HepG2 (cell line): ENCODE data around the gene SPG7. TPM values are rescaled to one million over a fixed set of nuclear protein-coding genes. Genes with fewer than 3 reads are reported as not detected.

Experiments
- ATF7-NPFF ChIP-seq: sonication (generic); formaldehyde crosslinking; IDR thresholded peaks from 2 replicates; pipeline ENCODE4 v1.8.1; 2023; ENCODE audit warnings: mild to moderate bottlenecking, low read depth, missing genetic modification reagents, moderate library complexity
- BATF2 ChIP-seq: sonication (generic); formaldehyde crosslinking; IDR thresholded peaks from 2 replicates; pipeline ENCODE4 v1.8.0; 2022; ENCODE audit warnings: mild to moderate bottlenecking, missing genetic modification reagents, moderate library complexity
- HMGXB3 ChIP-seq: sonication (generic); formaldehyde crosslinking; IDR thresholded peaks from 2 replicates; pipeline ENCODE4 v1.4.0; 2020; ENCODE audit warnings: missing genetic modification reagents, borderline replicate concordance
- ISX ChIP-seq: sonication (generic); formaldehyde crosslinking; conservative IDR thresholded peaks from 2 replicates; pipeline ENCODE4 v1.5.0; 2020; ENCODE audit warnings: missing genetic modification reagents
- KLF16 ChIP-seq, 2 experiments: sonication (generic) in 1 of 2; formaldehyde crosslinking in 1 of 2; IDR thresholded peaks; 2 replicates each; pipeline versions ENCODE4 v1.6.1 to v1.8.0; 2016 to 2023; ENCODE audit warnings: missing genetic modification reagents in 2 of 2, missing compliant biosample characterization in 1 of 2
- ZNF142 ChIP-seq: sonication (generic); formaldehyde crosslinking; IDR thresholded peaks from 2 replicates; pipeline ENCODE4 v1.4.0; 2020; ENCODE audit warnings: missing genetic modification reagents
- ZNF143 ChIP-seq: sonication (generic); formaldehyde crosslinking; IDR thresholded peaks from 2 replicates; pipeline ENCODE4 v1.4.0; 2020; ENCODE audit warnings: missing genetic modification reagents
- ZNF44 ChIP-seq: sonication (generic); formaldehyde crosslinking; IDR thresholded peaks from 2 replicates; pipeline ENCODE4 v1.5.1; 2020; ENCODE audit warnings: mild to moderate bottlenecking, missing genetic modification reagents
- ZNF609 ChIP-seq: sonication (generic); formaldehyde crosslinking; IDR thresholded peaks from 2 replicates; pipeline ENCODE4 v1.4.0; 2020; ENCODE audit warnings: mild to moderate bottlenecking, missing genetic modification reagents, borderline replicate concordance
- ZNF775 ChIP-seq: sonication (generic); formaldehyde crosslinking; IDR thresholded peaks from 2 replicates; pipeline ENCODE4 v1.4.0; 2020; ENCODE audit warnings: missing genetic modification reagents, mild to moderate bottlenecking, moderate library complexity, borderline replicate concordance
- polyA plus RNA-seq, 8 experiments: library from polyadenylated mRNA; depleted of rRNA in 3 of 8; stranded (reverse) in 7 of 8; unstranded in 1 of 8; fragments of >200 nt; fragmentation: Illumina TruSeq in 4 of 8; extraction: Trizol in 4 of 8; gene quantifications; 2 replicates each; pipeline versions ENCODE4 v1.2.1 to v1.2.3, GENCODE V29; 2011 to 2016; ENCODE audit warnings: low read depth in 4 of 8, missing spikeins in 1 of 8, mixed read lengths in 1 of 8; ENCODE audit not compliant: insufficient read depth in 1 of 8
- total RNA-seq, 5 experiments: library from RNA; depleted of rRNA; stranded (reverse); fragments of >200 nt; fragmentation: Illumina TruSeq; extraction: Trizol; gene quantifications; 2 replicates each; pipeline ENCODE4 v1.2.3, GENCODE V29; 2016; ENCODE audit warnings: low read depth in 1 of 5

Gene SPG7
- total and polyA plus RNA-seq, 2 of the 13 experiments (the other 11 are each of a cell fraction or from before 2014, with no cell fraction given): 66.0 to 136 TPM

GRCh38 chr16:89545831-89546574, 37.8 kb downstream of the SPG7 start (continued):
- TF ChIP-seq ZNF609 (CRISPR knock-in tag) (peak; percentile 21; the same call in 1 of the 2 replicates), ZNF143 (CRISPR knock-in tag) (no peak), KLF16 (CRISPR knock-in tag; IDR thresholded peaks at IDR 0.05) (no peak), ZNF44 (no peak), BATF2 (no peak), ISX (no peak), ATF7-NPFF (CRISPR knock-in tag) (no peak; the same call in 1 of the 2 replicates), ZNF775 (CRISPR knock-in tag) (no peak), ZNF142 (CRISPR knock-in tag) (no peak), HMGXB3 (CRISPR knock-in tag) (no peak)
